ENCODE data around the gene N4BP2.

N4BP2 gene

DNA sequence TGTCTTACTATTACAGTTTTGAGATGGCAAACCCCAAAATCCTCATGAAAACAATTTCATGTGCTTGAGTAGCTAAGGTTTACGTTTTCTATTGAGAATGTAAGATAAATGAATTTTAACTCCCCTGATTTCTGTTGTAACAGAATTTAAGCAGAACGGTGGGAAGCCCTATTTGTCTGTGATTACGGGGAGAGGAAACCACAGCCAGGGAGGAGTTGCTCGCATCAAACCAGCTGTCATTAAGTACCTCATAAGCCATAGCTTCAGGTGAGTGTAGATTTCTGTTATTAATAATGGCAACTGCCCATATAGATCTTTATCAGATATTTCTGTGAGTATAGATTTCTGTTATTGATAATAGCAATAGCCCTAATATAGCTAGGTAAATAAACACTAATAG lies 96.0 kb downstream of the N4BP2 start:
- Histone ChIP-seq H3K79me2 (ENCODE audit: insufficient read depth, low read depth) (no peaks in the 10 kb centered on the region), H3K4me2 (no peak overlapping the region), H3K27ac (no peak overlapping the region)

DNA sequence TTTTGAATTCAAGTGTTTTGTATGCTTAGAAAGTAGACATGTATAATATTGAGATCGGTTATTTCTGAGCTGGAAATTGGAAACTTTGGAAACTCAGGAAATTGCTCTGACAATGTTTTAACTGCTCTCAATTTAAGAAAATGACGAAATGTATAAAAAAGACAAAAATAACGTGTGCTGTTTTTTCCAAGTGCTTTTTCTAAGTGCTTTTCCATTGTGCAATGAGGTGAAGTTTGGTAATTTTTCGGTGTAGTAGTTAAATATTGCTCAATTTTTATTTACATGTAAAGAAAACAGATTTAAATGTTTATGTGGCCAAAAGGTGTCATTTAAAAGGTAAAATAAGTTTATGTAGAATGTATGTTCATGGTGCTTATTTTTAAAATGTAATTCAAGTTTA lies 100.8 kb downstream of the N4BP2 start:
- H3K4me2 ChIP-seq = no peak overlapping the region
- H2AFZ ChIP-seq (ENCODE audit: low read depth) = no peak overlapping the region
- H3K4me3 ChIP-seq (IDR thresholded peaks at IDR 0.05; ENCODE audit: insufficient read depth, low read depth, low read length) = no peak overlapping the region
- no peak overlapping the region for H3K27ac ChIP-seq
- no peaks in the 10 kb centered on the region for H3K27me3 ChIP-seq (ENCODE audit: insufficient read depth, low read depth)
- no peaks in the 10 kb centered on the region for H4K20me1 ChIP-seq (ENCODE audit: insufficient read depth)
- no peaks in the 10 kb centered on the region for H3K79me2 ChIP-seq (ENCODE audit: insufficient read depth, low read depth)
- H3K36me3 ChIP-seq (ENCODE audit: insufficient read depth) = no peaks in the 10 kb centered on the region
- H3K9ac ChIP-seq = no peak overlapping the region
- TF ChIP-seq, protein P1, sequence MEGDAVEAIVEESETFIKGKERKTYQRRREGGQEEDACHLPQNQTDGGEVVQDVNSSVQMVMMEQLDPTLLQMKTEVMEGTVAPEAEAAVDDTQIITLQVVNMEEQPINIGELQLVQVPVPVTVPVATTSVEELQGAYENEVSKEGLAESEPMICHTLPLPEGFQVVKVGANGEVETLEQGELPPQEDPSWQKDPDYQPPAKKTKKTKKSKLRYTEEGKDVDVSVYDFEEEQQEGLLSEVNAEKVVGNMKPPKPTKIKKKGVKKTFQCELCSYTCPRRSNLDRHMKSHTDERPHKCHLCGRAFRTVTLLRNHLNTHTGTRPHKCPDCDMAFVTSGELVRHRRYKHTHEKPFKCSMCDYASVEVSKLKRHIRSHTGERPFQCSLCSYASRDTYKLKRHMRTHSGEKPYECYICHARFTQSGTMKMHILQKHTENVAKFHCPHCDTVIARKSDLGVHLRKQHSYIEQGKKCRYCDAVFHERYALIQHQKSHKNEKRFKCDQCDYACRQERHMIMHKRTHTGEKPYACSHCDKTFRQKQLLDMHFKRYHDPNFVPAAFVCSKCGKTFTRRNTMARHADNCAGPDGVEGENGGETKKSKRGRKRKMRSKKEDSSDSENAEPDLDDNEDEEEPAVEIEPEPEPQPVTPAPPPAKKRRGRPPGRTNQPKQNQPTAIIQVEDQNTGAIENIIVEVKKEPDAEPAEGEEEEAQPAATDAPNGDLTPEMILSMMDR (conservative IDR thresholded peaks at IDR 0.05; ENCODE audit: low read depth, low read length) = no peak
- no peaks in the 10 kb centered on the region for H3K4me1 ChIP-seq (ENCODE audit: low read depth, poor library complexity, severe bottlenecking)

More for the DNA sequence above, 96.0 kb downstream of the N4BP2 start:
- H3K4me1 ChIP-seq (ENCODE audit: low read depth, poor library complexity, severe bottlenecking) = no peaks in the 10 kb centered on the region
- no peak overlapping the region for H3K4me3 ChIP-seq (IDR thresholded peaks at IDR 0.05; ENCODE audit: insufficient read depth, low read depth, low read length)
- H3K36me3 ChIP-seq (ENCODE audit: insufficient read depth) = no peaks in the 10 kb centered on the region
- TF ChIP-seq, protein P1 (conservative IDR thresholded peaks at IDR 0.05; ENCODE audit: low read depth, low read length) = no peak
- no peaks in the 10 kb centered on the region for H4K20me1 ChIP-seq (ENCODE audit: insufficient read depth)
- no peak overlapping the region for H3K9ac ChIP-seq
- H3K27me3 ChIP-seq (ENCODE audit: insufficient read depth, low read depth) = no peaks in the 10 kb centered on the region
- no peak overlapping the region for H2AFZ ChIP-seq (ENCODE audit: low read depth)

DNA sequence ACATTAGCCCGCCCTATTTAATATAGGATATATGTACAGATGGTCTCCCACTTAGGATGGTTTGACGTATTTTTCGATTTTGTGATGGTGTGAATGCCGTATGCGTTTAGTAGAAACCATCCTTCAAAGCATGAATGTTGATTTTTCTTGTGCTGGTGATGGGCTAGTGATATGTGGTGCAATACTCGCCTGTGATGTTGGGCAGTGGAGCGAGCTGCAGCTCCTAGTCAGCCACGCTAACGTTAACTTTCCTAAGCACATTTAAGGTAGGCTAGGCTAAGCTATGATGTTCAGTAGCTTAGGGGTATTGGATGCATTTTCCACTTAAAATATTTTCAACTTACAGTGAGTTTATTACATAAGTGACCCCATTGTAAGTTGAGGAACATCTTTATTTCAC lies 103.6 kb downstream of the N4BP2 start:
- H3K9ac ChIP-seq = no peak overlapping the region
- no peaks in the 10 kb centered on the region for H3K27me3 ChIP-seq (ENCODE audit: insufficient read depth, low read depth)
- H3K79me2 ChIP-seq (ENCODE audit: insufficient read depth, low read depth) = no peaks in the 10 kb centered on the region
- no peaks in the 10 kb centered on the region for H3K4me1 ChIP-seq (ENCODE audit: low read depth, poor library complexity, severe bottlenecking)
- H4K20me1 ChIP-seq (ENCODE audit: insufficient read depth) = no peaks in the 10 kb centered on the region
- TF ChIP-seq, protein P1 (conservative IDR thresholded peaks at IDR 0.05; ENCODE audit: low read depth, low read length) = no peak
- H3K4me3 ChIP-seq (IDR thresholded peaks at IDR 0.05; ENCODE audit: insufficient read depth, low read depth, low read length) = no peak overlapping the region
- H3K27ac ChIP-seq = no peak overlapping the region
- H3K4me2 ChIP-seq = no peak overlapping the region
- H3K36me3 ChIP-seq (ENCODE audit: insufficient read depth) = no peaks in the 10 kb centered on the region
- no peak overlapping the region for H2AFZ ChIP-seq (ENCODE audit: low read depth)

DNA sequence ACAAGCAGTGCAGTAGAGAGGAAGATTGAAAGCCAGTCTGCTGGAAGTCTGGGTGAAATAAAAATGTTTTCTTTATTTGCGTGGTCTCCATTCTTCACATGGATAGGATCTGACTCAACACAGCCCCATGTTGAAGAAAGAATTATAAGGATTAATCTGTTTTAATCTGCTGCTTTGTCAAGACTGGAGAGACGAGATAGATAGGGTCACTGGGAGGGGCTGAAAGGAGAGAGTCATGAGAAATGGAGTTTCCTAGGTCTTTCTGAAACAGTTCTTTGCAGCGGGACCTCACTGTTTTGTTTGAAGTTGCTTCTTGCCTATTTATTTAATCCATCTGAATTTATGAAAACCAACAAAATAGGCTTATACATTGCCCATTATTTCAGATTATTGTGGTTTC lies 107.8 kb downstream of the N4BP2 start:
- no peak overlapping the region for H2AFZ ChIP-seq (ENCODE audit: low read depth)
- no peaks in the 10 kb centered on the region for H4K20me1 ChIP-seq (ENCODE audit: insufficient read depth)
- no peak overlapping the region for H3K27ac ChIP-seq
- TF ChIP-seq, protein P1 (conservative IDR thresholded peaks at IDR 0.05; ENCODE audit: low read depth, low read length) = no peak
- no peaks in the 10 kb centered on the region for H3K4me1 ChIP-seq (ENCODE audit: low read depth, poor library complexity, severe bottlenecking)
- no peak overlapping the region for H3K9ac ChIP-seq
- H3K4me3 ChIP-seq (IDR thresholded peaks at IDR 0.05; ENCODE audit: insufficient read depth, low read depth, low read length) = no peak overlapping the region
- no peaks in the 10 kb centered on the region for H3K36me3 ChIP-seq (ENCODE audit: insufficient read depth)
- no peaks in the 10 kb centered on the region for H3K79me2 ChIP-seq (ENCODE audit: insufficient read depth, low read depth)
- no peak overlapping the region for H3K4me2 ChIP-seq
- H3K27me3 ChIP-seq (ENCODE audit: insufficient read depth, low read depth) = no peaks in the 10 kb centered on the region

Measured in KMS-11 (cell line).